Measurements from ENCODE around the gene MAP3K8.
"Not testable (repeated sequence)": the region's sequence is repeated elsewhere in the genome, so short reads cannot be mapped to it uniquely, and the experiment has no call there.

DNA sequence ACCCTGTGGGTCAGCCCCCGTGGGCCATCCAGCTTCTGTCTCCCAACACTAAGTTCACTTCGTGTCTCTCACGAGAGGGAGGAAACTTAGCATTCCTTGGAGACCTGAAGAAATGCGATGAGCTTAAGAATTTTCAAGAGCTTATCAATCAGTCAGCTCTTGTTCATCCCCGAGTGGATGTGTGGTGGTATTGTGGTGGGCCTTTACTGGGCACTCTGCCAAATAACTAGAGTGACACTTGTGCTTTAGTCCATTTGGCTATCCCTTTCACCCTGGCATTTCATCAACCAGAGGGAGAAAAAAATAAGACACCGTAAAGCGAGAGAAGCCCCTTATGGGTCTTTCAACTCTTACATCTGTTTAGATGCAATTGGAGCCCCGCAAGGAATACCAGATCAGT lies 45.5 kb downstream of the MAP3K8 start:
- TF ChIP-seq, protein P1, sequence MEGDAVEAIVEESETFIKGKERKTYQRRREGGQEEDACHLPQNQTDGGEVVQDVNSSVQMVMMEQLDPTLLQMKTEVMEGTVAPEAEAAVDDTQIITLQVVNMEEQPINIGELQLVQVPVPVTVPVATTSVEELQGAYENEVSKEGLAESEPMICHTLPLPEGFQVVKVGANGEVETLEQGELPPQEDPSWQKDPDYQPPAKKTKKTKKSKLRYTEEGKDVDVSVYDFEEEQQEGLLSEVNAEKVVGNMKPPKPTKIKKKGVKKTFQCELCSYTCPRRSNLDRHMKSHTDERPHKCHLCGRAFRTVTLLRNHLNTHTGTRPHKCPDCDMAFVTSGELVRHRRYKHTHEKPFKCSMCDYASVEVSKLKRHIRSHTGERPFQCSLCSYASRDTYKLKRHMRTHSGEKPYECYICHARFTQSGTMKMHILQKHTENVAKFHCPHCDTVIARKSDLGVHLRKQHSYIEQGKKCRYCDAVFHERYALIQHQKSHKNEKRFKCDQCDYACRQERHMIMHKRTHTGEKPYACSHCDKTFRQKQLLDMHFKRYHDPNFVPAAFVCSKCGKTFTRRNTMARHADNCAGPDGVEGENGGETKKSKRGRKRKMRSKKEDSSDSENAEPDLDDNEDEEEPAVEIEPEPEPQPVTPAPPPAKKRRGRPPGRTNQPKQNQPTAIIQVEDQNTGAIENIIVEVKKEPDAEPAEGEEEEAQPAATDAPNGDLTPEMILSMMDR (IDR thresholded peaks at IDR 0.05; ENCODE audit: low read depth, low read length), result not testable (repeated sequence)
- not testable (repeated sequence) for TF ChIP-seq EZH2phosphoT487 (IDR thresholded peaks at IDR 0.05; ENCODE audit: low read depth)

All from OCI-LY3 (cell line).